ENCODE results near the gene CLTCL1. TPM values are rescaled to one million over a fixed set of nuclear protein-coding genes. Genes with fewer than 3 reads are reported as not detected.
A peak's percentile ranks its signal among the peaks of the same experiment; 100 is the strongest.
"Not testable (repeated sequence)": the region's sequence is repeated elsewhere in the genome, so short reads cannot be mapped to it uniquely, and the experiment has no call there.

Gene CLTCL1
- total and polyA plus RNA-seq, 11 donors = 4.6 to 20.9 (median 10.2) TPM

DNA sequence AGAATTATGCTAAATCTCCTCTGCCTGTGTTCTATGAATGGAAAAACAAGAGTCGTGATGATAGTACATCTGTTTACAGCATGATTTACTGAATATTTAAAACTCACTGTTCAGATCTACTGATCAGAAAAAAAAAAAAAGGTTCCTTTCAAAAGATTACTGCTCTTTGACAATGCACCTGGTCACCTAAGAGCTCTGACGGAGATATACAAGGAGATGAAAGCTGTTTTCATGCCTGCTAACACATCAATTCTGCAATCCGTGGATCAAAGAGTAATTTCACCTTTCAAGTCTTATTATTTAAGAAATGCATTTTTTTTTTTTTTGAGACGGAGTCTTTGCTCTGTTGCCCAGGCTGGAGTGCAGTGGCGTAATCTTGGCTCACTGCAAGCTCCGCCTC lies 30.7 kb downstream of the CLTCL1 start:
- no peak for DNase-seq
- no peak for ATAC-seq
- 84 to 98% (median 91%) methylated on average over 6 of the region's 6 CpGs for WGBS, 4 donors
- intact Hi-C loops (cut with DNase I) = no loop called here
- Histone ChIP-seq H3K27ac (no peak overlapping the region), H3K4me3 (no peak overlapping the region), H3K9me3 (peaks cover 0 to 11% (median 3%) of the 10 kb centered on the region in 12 donors), H3K36me3 (peaks cover 0 to 11% (median 0%) of the 10 kb centered on the region in 9 donors), H3K4me1 (peaks cover 0 to 17% (median 3%) of the 10 kb centered on the region in 12 donors), H3K27me3 (no peaks in the 10 kb centered on the region)
- TF ChIP-seq POLR2A (IDR thresholded peaks at IDR 0.05) = no peak

GRCh38 chr22:19260194-19260593 lies 31.3 kb downstream of the CLTCL1 start:
- no peak for TF ChIP-seq POLR2A (IDR thresholded peaks at IDR 0.05)
- TF ChIP-seq CTCF (IDR thresholded peaks at IDR 0.05) = no peak
- Histone ChIP-seq H3K4me3 (peak overlapping the region in 5 of 12 donors; percentile 16 to 25 (median 19)), H3K36me3 (peaks cover 0 to 8% (median 0%) of the 10 kb centered on the region in 9 donors), H3K27ac (peak overlapping the region in 9 of 12 donors; percentile 12 to 82 (median 69)), H3K27me3 (no peaks in the 10 kb centered on the region), H3K4me1 (peaks cover 0 to 17% (median 3%) of the 10 kb centered on the region in 12 donors), H3K9me3 (peaks cover 0 to 11% (median 0%) of the 10 kb centered on the region in 12 donors)
- intact Hi-C loops (cut with DNase I) = no loop called here
- ATAC-seq = no peak
- 86 to 95% (median 92%) methylated on average over 6 of the region's 6 CpGs for WGBS, 4 donors
- DNase-seq = no peak

DNA sequence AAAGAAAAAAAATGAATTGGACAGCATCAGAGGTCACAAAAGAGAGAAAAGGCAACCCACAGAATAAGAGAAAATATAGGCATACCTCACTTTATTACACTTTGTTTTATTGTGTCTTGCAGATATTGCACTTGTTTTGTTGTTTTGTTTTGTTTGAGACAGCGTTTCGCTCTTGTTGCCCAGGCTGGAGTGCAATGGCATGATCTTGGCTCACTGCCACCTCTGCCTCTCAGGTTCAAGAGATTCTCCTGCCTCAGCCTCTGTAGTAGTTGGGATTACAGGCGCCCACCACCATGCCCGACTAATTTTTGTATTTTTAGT lies 32.6 kb downstream of the CLTCL1 start:
- H3K27me3 ChIP-seq, H3K4me3 ChIP-seq, H3K36me3 ChIP-seq, ATAC-seq, DNase-seq: not testable (repeated sequence)
- 83 to 95% (median 92%) methylated on average over 4 of the region's 4 CpGs for WGBS, 4 donors
- intact Hi-C loops (cut with DNase I) = loop anchor here in 1 of 10 donors (5.0 kb wide), 1 partner anchor 42 kb away; no protein-coding TSS in a partner anchor
- H3K27ac ChIP-seq = peak overlapping the region in 4 of 12 donors; percentile 25 to 82 (median 48)
- H3K4me1 ChIP-seq = peaks cover 0 to 17% (median 3%) of the 10 kb centered on the region in 12 donors
- peaks cover 0 to 16% (median 0%) of the 10 kb centered on the region in 12 donors for H3K9me3 ChIP-seq

DNA sequence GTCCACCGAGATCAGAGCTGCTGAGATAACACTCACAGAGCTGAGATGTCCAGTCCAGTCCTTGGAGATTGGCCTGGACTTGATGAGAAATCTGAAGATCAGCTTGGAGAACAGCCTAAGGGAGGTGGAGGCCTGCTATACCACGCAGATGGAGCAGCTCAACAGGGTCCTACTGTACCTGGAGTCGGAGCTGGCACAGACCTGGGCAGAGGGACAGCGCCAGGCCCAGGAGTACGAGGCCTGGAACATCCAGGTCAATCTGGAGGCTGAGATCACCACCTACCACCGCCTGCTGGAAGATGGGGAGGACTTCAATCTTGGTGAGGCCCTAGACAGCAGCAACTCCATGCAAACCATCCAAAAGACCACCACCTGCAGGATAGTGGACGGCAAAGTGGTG lies 33.1 kb downstream of the CLTCL1 start:
- H3K27ac ChIP-seq = no peak overlapping the region
- peaks cover 0 to 17% (median 3%) of the 10 kb centered on the region in 12 donors for H3K4me1 ChIP-seq
- ATAC-seq (no peak), DNase-seq (no peak)
- H3K36me3 ChIP-seq = peaks cover 0 to 14% (median 1%) of the 10 kb centered on the region in 9 donors
- TF ChIP-seq CTCF (IDR thresholded peaks at IDR 0.05) = no peak
- H3K27me3 ChIP-seq = no peaks in the 10 kb centered on the region
- WGBS, 4 donors = 89 to 100% (median 97%) methylated on average over 7 of the region's 7 CpGs
- H3K9me3 ChIP-seq = peaks cover 0 to 16% (median 0%) of the 10 kb centered on the region in 12 donors
- no peak overlapping the region for H3K4me3 ChIP-seq
- intact Hi-C loops (cut with DNase I) = loop anchor here in 1 of 10 donors (5.0 kb wide), 1 partner anchor 41 kb away; no protein-coding TSS in a partner anchor

- intact Hi-C loops (cut with DNase I) = loop anchor here in 1 of 10 donors (5.0 kb wide), 1 partner anchor 39 kb away; no protein-coding TSS in a partner anchor
- Histone ChIP-seq H3K36me3 (peaks cover 0 to 22% (median 14%) of the 10 kb centered on the region in 9 donors), H3K9me3 (peaks cover 0 to 16% (median 0%) of the 10 kb centered on the region in 12 donors), H3K4me1 (peaks cover 0 to 17% (median 3%) of the 10 kb centered on the region in 12 donors)
- ATAC-seq, DNase-seq, H3K27ac ChIP-seq, H3K27me3 ChIP-seq, H3K4me3 ChIP-seq: not testable (repeated sequence)
- 97 to 98% (median 97%) methylated on average over 8 of the region's 8 CpGs for WGBS, 4 donors
Measured at GRCh38 chr22:19256362-19256761, 35.2 kb downstream of the CLTCL1 start.

GRCh38 chr22:19253143-19253542 lies 38.4 kb downstream of the CLTCL1 start:
- intact Hi-C loops (cut with DNase I) = no loop called here
- 94 to 98% (median 95%) methylated on average over 12 of the region's 12 CpGs for WGBS, 4 donors
- no peaks in the 10 kb centered on the region for H3K4me1 ChIP-seq
- H3K9me3 ChIP-seq = peaks cover 0 to 16% (median 0%) of the 10 kb centered on the region in 12 donors
- peaks cover 0 to 35% (median 15%) of the 10 kb centered on the region in 9 donors for H3K36me3 ChIP-seq
- H3K27ac ChIP-seq = no peak overlapping the region
- H3K27me3 ChIP-seq = no peaks in the 10 kb centered on the region
- ATAC-seq (no peak), DNase-seq (no peak)
- no peak for TF ChIP-seq CTCF (IDR thresholded peaks at IDR 0.05)
- no peak for TF ChIP-seq POLR2A (IDR thresholded peaks at IDR 0.05)
- no peak overlapping the region for H3K4me3 ChIP-seq

Data from heart left ventricle (tissue), 16 donors.